ENCODE data around the gene ERICH2.

Gene ERICH2

GRCh38 chr2:170836027-170836426, 65.8 kb downstream of the ERICH2 start:
- DNase-seq (ENCODE audit: low read depth in 2 of 2, low spot score in 1 of 2): no peak

GRCh38 chr2:170840717-170841210, 70.6 kb downstream of the ERICH2 start:
- DNase-seq (ENCODE audit: low read depth in 2 of 2, low spot score in 1 of 2): no peak

DNA sequence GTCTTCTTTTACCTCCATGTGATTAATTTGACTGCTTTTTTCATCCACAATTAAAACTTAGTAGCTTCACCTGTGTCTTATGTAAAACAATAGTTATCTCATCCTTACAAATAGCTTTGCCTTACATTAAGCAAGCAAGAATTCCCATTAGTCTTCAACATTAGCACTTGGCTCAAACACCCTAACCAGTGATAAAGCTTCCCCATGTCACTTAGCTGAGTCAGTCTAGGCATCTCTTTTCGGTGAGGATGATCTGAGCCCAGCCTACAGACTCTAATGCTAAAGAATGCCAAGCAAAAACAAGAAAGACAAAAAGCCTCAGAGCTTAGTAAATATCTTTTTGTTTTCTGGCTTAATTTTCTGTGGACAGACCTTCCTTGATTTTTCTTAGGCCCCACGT, 72.6 kb downstream of the ERICH2 start:
- no peak for DNase-seq (ENCODE audit: low read depth in 2 of 2, low spot score in 1 of 2)

DNA sequence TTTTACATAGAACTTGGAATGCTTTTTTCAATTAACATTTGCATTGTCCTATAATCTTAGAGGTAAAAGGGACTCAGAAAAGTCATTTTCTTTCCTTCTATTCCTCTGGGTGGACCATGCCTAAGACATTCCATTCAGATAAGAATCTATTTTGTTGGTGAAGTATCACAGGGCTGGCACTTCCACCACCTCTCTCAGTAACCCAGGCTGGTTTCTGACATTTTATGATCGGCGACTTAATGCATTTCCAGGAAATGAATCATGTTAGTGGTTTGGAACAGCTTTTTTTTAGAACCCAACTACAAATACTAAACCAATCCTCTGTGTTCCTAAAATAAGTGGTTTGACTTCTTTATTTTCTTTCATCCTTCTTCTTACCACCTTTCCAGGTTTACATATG, 73.5 kb downstream of the ERICH2 start:
- no peak for DNase-seq (ENCODE audit: low read depth in 2 of 2, low spot score in 1 of 2)

DNA sequence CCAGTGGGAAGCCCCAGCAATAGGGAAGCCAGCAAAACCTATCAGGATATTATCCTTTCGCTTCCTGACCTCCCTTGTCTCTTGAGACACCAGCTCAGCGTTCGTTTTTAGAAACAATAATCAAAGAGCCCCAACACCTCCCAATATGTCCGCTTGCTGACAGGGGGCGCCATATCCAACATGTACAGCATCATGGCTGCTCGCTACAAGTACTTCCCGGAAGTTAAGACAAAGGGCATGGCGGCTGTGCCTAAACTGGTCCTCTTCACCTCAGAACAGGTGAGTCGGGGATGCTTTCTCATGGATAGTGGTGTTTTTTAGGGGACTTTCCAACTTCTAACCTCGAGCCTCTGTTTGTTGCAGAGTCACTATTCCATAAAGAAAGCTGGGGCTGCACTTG, 75.2 kb downstream of the ERICH2 start:
- DNase-seq (ENCODE audit: low read depth in 2 of 2, low spot score in 1 of 2): no peak

DNA sequence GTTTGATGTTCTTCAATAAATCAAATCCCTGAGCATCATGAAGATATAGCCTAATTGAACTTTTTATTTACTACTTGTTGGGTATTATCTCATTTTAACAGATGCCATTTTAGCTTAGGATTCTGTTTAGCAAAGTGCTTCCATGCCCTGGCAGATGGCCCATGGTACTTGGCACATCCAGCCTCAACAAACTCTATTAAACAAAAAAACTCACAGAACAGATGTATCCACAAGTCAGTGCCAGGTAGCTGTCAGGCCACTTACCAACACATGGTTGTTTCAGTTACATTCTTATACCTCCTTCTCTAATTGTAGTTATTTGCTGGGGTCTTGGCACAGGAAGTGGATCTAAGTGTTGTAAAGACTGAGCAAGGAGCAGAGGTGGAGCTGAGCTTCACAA, 76.1 kb downstream of the ERICH2 start:
- DNase-seq (ENCODE audit: low read depth in 2 of 2, low spot score in 1 of 2): no peak

DNA sequence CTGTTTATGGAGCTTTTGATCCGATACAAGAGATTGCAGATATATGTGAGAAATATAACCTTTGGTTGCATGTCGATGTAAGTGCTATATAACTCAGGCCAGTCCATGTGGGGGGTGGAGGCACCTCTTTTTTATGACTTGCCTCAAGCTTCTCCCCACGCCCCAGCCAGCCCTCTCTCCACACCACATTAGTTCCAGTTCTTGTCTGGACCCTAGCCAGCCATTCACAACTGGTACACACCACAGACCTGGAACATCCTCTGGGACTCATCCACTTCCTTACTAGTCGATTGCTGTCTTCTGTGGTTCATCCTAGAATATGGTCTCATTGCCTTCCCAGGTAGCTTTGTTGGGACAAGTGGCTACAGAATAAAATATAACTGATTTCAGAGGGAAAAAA, 77.5 kb downstream of the ERICH2 start:
- DNase-seq (ENCODE audit: low read depth in 2 of 2, low spot score in 1 of 2): no peak

All from stimulated activated CD8-positive, alpha-beta memory T cell treated with anti-CD3 and anti-CD28 coated beads, Interleukin-4, amount 100 ng/mL, for 4 hours (primary cell).